Activated T-cell treated with anti-CD3 and anti-CD28 coated beads, Interleukin-2, amount 50 U/mL, for 4 hours (primary cell): Measurements from ENCODE around the gene TRAF4. TPM values are rescaled to one million over a fixed set of nuclear protein-coding genes. Genes with fewer than 3 reads are reported as not detected.

ENCODE experiments used
- ATAC-seq, 2 donors: fragments of 200-7000 bp; cut with Tn5 transposase; one replicate each; pipeline ENCODE4 v1.10.0; 2021
- DNase-seq: peaks from one replicate; pipeline ENCODE4 v3.0.0-alpha.2; 2020
- H3K27me3 Mint-ChIP-seq: one replicate; pipeline ENCODE4 v1.8.0; 2021; ENCODE audit warnings: low read depth, mixed read lengths
- H3K36me3 Mint-ChIP-seq: one replicate; pipeline ENCODE4 v1.8.0; 2022; ENCODE audit warnings: mixed read lengths; ENCODE audit not compliant: insufficient read depth
- H3K4me1 Mint-ChIP-seq: one replicate; pipeline ENCODE4 v1.8.0; 2021; ENCODE audit warnings: low read depth, mixed read lengths
- H3K4me3 Mint-ChIP-seq: one replicate; pipeline ENCODE4 v1.8.0; 2021; ENCODE audit warnings: mild to moderate bottlenecking, moderate library complexity, mixed read lengths
- H3K9me3 Mint-ChIP-seq: one replicate; pipeline ENCODE4 v1.8.0; 2021; ENCODE audit warnings: mixed read lengths
- total RNA-seq, 3 donors: library from RNA; stranded (reverse); gene quantifications; one replicate each; pipeline ENCODE4 v1.2.1, GENCODE V29; 2021

Gene TRAF4, protein sequence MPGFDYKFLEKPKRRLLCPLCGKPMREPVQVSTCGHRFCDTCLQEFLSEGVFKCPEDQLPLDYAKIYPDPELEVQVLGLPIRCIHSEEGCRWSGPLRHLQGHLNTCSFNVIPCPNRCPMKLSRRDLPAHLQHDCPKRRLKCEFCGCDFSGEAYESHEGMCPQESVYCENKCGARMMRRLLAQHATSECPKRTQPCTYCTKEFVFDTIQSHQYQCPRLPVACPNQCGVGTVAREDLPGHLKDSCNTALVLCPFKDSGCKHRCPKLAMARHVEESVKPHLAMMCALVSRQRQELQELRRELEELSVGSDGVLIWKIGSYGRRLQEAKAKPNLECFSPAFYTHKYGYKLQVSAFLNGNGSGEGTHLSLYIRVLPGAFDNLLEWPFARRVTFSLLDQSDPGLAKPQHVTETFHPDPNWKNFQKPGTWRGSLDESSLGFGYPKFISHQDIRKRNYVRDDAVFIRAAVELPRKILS
- 100 to 1,000 TPM; 221 to 247 (median 229) TPM for total RNA-seq

DNA sequence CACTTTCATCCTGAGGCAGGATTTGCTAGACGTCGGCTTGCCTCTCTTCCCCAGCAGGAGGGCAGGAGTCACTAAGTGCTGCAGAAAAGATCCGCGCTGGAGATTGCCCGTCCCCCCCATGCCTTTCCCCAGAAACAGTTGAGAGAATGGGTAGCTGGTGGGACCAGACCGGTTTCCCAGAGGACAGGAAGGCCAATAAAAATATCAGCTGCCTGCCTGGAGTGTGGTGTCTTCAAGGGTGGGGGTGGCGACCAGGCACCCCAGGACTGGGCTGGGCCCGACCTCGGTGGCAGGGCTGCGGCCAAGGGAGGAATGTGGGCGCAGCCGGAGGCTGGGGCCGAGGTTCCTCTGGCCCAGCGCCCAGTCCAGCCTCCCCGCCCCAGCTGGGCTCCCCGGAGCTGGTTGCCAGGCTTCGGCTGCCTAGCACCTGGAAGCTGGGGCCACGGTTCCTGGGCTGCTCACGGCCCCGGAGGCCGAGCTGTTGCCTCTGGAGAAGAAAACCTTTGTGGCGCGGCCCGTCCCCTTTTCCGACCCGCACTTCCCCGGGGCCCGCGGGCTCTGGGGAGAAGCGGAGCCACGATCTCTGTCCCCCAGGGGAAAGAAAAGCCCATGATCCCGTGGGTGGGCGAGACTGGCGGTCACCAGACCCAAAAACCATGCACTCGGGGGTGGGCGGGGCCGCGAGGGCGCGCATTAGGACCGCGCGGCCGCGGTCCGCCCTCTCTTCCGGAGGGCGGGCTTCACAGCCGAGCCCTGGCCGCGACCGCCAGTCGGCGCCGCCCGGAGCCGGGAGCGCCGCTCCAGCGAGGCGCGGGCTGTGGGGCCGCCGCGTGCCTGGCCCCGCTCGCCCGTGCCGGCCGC is at the start of gene TRAF4:
Gene TRAF4 (plus strand): TSS at position 769 of the 861 bp plus-strand sequence. CDS start 102 bp downstream, outside the sequence.
- Mint-ChIP-seq H3K27me3 (no peaks in the 10 kb centered on the region), H3K4me1 (peaks cover 32% of the 10 kb centered on the region), H3K9me3 (no peaks in the 10 kb centered on the region), H3K36me3 (peaks cover 6% of the 10 kb centered on the region), H3K4me3 (peak within 1 kb of the TSS; percentile 91)
- ATAC-seq = peak; percentile 93
- peak; percentile 73 for DNase-seq

DNA sequence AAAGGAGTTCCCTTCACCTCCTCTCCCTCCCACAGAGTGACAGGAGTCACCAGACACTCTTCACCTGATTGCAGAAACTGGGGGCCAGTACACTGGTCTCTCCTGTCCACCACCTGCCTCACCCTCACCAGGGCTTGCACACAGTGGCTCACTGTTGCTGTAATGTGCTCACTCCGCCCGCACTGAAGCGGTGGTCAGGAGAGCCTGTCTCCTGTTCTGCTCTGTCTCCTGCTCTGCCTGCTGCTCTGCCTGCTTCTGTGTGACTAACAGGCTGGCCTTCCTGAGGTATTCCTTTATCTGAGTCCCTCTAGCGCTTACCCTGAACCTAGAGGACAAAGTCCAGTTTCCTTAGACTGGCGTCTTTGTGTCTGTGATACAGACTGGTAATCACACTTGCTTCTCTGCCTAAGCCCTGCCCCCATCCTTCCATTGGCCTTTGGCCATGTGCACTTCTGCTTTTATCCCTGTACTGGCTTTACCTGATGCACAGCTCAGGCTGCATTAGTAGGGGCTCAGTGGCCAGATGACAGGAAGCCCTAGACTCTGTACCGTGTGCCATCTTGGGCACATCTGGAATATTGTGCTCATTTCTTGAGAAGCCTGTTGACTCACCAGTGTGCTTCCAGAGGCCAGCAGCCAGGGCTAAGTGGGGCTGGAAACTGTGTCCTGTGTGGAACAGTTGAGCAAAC is 45.4 kb upstream of the TRAF4 start:
- H3K4me1 Mint-ChIP-seq = peaks cover 1% of the 10 kb centered on the region
- no peak for DNase-seq
- peaks cover 35% of the 10 kb centered on the region for H3K36me3 Mint-ChIP-seq
- no peak for ATAC-seq
- no peaks in the 10 kb centered on the region for H3K27me3 Mint-ChIP-seq
- no peak overlapping the region for H3K4me3 Mint-ChIP-seq
- H3K9me3 Mint-ChIP-seq = no peaks in the 10 kb centered on the region

DNA sequence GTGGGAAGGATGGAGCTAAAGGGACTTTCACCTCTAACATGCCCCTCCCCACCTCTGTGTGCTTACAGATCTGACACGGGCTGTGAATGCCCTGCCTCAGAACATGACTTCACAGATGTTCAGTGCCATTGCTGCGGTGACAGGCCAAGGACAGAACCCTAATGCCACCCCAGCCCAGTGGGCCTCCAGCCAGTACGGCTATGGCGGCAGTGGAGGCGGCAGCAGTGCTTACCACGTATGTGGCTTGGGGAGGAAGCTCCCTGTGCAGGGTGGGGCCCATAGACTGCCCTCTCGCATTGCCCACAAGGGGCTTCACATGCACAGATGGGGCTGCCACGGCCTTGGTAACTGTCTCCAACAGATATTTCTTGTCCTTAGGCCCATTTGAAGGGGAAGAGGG is 43.5 kb upstream of the TRAF4 start:
- DNase-seq = no peak
- Mint-ChIP-seq H3K4me3 (no peak overlapping the region), H3K36me3 (peaks cover 33% of the 10 kb centered on the region), H3K27me3 (no peaks in the 10 kb centered on the region), H3K4me1 (peaks cover 1% of the 10 kb centered on the region), H3K9me3 (no peaks in the 10 kb centered on the region)
- ATAC-seq = no peak

DNA sequence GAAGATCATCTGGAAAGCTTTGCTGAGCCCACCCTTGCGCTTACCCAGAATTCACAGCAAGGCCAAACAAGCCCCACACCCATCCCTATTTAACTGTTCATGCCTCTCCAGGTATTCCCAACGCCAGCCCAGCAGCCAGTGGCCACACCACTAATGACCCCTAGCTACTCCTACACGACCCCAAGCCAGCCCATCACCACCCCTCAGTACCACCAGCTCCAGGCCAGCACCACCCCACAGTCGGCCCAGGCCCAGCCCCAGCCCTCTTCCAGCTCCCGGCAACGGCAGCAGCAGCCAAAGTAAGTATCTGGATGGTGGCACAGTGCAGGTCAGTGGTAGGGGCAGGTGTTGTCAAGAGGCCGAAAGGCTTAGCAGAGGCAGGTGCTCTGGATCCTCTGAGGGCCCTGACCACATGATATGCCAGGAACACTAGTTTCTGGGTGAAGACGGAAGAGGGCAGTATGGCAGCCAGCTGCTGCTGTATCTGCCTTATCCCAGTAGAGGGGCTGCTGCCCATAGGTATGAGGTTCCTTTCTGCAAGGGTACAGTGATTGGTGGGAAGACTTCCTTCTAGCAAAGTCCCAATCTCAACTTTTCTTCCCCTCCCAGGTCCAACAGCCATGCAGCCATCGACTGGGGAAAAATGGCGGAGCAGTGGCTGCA is 42.9 kb upstream of the TRAF4 start:
- ATAC-seq (no peak), DNase-seq (no peak)
- Mint-ChIP-seq H3K4me3 (no peak overlapping the region), H3K27me3 (no peaks in the 10 kb centered on the region), H3K4me1 (peaks cover 1% of the 10 kb centered on the region), H3K9me3 (no peaks in the 10 kb centered on the region), H3K36me3 (peaks cover 31% of the 10 kb centered on the region)

DNA sequence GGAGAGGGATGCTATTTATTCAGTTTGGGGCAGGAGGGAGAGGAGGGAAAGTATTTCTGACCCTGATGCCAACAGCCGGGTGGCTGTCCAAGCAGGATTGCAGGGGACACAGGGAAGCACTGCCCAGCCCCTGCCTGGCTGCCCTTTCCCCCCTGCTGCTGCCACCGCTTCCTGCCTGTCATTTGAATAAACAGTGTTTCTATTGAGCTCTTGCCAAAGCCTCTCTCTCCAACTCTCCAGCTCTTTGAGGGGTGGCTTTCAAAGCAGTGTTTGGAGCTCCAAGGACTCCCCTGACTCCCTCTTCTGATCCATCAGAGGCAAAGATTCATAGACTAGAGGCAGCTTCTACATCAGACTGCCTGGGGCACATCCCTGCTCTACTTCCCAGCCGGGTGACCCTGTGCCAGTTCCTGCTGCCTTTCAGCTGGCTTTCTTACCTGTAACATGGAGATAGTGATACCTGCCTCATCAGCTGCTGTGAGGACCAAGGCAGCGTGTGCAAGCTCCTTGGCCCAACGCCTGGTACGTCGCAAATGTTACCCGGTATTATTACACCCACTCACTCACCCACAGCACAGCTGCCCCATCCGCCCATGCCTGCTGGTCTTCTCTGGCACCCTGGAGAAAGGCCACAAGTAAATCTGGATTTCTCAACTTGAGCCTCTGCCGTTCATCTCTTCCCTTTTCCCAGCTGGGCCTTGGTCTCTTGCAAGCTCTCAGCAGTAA is 41.6 kb upstream of the TRAF4 start:
- Mint-ChIP-seq H3K4me3 (no peak overlapping the region), H3K27me3 (no peaks in the 10 kb centered on the region), H3K9me3 (no peaks in the 10 kb centered on the region), H3K36me3 (peaks cover 30% of the 10 kb centered on the region), H3K4me1 (peaks cover 1% of the 10 kb centered on the region)
- no peak for DNase-seq
- no peak for ATAC-seq

DNA sequence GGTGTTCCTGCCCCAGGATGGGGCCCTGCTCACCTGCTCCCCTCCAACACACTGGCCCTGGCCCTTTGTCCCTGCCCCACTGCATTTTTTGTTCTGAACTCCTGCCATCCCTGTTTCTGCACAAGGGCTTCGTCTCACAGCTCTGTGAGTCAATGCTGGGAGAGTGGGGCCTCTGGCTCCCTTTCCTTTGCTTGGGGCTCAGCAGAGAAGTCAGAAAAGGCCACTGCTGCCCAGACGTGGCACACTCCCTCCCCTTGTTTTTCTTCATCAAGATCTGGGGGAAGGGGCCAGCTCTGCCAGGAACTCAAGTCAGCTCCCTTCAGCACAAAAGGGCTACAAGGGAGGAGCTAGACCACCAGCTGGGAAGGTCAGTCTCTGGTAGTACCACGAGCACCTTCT is 41.1 kb upstream of the TRAF4 start:
- Mint-ChIP-seq H3K27me3 (no peaks in the 10 kb centered on the region), H3K4me3 (no peak overlapping the region), H3K4me1 (peaks cover 1% of the 10 kb centered on the region), H3K9me3 (no peaks in the 10 kb centered on the region), H3K36me3 (peaks cover 26% of the 10 kb centered on the region)
- no peak for DNase-seq
- no peak for ATAC-seq

DNA sequence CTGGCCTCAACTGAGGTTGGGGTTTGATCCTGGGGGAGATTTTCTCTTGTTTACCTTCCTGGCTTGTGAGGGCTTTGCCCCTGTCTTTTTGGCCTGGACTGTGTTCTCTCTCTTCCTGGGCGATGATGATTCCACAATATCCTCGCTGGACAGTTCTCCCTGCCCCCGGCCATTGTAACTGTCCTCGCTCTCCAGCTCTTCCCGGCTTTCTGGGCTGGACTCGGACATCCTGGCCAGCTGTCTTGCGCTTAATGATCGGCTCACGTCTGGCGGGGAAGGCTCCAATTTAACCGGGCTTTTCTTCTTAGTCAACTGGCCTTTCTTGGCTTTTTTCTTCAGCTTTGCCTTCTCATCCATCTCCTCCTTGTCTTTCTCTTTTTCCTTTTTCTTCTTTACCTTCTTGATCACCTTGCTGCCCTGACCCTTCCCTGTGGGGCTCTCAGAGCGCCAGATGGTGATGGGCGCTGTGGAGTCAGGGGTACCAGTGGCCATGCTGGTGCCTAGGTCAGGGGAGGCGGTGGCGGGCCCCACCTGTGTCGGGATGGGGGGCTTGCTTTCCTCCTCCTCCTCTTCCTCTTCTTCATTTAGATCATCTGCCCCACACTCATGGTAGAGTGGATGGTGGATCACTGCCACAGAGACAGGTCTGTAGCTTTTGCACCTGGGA is 40.1 kb upstream of the TRAF4 start:
- ATAC-seq = no peak
- Mint-ChIP-seq H3K27me3 (no peaks in the 10 kb centered on the region), H3K4me3 (no peak overlapping the region), H3K36me3 (peaks cover 22% of the 10 kb centered on the region), H3K9me3 (no peaks in the 10 kb centered on the region), H3K4me1 (no peaks in the 10 kb centered on the region)
- DNase-seq = no peak

DNA sequence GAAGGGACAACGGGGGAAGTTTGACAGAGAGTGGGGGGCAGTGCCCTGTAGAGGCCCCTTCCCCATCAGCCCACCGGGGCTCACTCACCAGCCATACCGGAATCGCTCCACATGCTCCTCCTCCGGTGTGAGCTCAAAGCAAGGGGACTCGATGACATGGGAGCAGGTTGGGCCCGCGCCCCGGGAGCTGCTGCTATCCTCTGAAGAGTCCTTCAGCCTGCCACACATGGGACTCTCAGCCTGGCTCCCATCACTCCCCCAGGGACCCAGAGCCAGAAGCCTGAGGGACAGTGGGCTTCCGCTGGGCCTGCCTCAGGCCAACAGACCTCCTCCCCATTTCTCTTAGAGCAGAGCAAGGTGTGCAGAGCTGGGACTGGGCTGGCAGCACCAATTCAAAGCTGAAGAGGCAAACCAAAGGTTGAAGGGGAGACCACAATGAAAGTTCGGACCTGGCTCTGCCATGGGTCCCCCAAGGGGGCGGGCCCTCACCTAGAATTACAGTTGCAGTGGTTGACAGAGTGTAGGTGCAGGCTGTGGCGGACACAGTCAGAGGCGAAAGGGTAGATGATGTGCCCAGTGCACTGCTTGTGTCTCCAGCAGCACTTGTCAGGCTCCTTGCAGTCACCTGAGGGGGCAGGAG is 39.5 kb upstream of the TRAF4 start:
- ATAC-seq (no peak), DNase-seq (no peak)
- Mint-ChIP-seq H3K36me3 (peaks cover 22% of the 10 kb centered on the region), H3K27me3 (no peaks in the 10 kb centered on the region), H3K9me3 (no peaks in the 10 kb centered on the region), H3K4me3 (no peak overlapping the region), H3K4me1 (no peaks in the 10 kb centered on the region)

DNA sequence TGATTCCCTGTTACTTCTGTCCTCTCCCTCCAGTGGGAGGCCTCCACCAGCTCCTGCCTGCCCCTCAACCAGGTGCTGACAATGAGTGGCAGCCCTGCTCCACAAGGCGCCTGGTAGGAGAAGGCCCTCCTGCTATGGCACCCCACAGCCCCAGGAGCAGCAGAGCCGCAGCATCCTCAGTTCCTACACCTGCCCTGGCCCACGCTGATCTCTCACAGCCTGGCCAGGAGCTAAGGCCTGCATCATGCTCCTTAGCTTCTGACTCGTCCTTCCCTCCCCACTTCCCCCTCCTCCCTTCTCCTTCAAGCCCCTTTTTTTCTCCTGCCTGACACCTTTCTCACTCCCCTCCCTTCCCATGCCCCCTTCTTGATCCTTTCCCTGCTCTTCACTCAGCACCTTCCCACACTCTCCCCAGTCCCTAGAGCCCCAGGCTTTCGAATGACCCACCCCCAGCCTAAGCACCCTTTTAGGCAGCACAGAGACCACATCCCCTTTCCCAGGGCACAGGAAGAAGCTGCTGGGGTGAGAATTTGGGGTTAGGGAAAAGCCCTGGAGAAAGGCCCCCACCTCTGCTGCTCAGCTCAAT is 38.6 kb upstream of the TRAF4 start:
- DNase-seq (no peak), ATAC-seq (no peak)
- no peaks in the 10 kb centered on the region for H3K9me3 Mint-ChIP-seq
- no peaks in the 10 kb centered on the region for H3K4me1 Mint-ChIP-seq
- peaks cover 19% of the 10 kb centered on the region for H3K36me3 Mint-ChIP-seq
- no peak overlapping the region for H3K4me3 Mint-ChIP-seq
- H3K27me3 Mint-ChIP-seq = no peaks in the 10 kb centered on the region

DNA sequence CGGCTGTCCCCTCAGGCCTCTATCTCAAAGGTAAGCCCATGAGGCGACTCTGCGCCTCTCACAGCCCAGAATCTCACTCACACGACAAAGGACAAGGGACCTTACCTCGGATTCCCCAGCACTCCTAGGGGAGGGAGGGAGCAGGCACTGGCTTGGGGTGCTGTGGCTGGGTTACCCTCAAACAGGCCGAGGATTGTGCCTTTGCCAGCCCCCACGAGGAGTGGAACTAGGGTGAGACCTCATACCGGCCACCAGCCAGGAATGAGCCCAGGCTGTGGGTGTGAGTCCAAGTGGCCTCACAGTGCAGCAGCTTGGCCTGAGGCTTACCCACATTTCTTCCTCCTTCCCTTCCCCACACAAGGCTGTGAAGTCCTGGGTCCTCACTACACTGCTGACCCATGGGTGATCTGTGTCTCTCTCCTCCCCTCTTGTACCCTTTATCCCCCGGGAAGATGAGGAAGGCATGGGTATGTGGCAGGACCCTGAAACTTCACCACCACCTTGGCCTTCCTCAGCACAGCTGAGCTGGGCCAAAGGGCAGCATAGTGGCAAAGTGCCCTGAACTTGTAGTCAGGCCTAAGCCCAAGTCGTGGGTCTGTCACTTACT is 38.0 kb upstream of the TRAF4 start:
- no peak overlapping the region for H3K4me3 Mint-ChIP-seq
- ATAC-seq (no peak), DNase-seq (no peak)
- no peaks in the 10 kb centered on the region for H3K9me3 Mint-ChIP-seq
- peaks cover 3% of the 10 kb centered on the region for H3K4me1 Mint-ChIP-seq
- H3K27me3 Mint-ChIP-seq = no peaks in the 10 kb centered on the region
- peaks cover 16% of the 10 kb centered on the region for H3K36me3 Mint-ChIP-seq

DNA sequence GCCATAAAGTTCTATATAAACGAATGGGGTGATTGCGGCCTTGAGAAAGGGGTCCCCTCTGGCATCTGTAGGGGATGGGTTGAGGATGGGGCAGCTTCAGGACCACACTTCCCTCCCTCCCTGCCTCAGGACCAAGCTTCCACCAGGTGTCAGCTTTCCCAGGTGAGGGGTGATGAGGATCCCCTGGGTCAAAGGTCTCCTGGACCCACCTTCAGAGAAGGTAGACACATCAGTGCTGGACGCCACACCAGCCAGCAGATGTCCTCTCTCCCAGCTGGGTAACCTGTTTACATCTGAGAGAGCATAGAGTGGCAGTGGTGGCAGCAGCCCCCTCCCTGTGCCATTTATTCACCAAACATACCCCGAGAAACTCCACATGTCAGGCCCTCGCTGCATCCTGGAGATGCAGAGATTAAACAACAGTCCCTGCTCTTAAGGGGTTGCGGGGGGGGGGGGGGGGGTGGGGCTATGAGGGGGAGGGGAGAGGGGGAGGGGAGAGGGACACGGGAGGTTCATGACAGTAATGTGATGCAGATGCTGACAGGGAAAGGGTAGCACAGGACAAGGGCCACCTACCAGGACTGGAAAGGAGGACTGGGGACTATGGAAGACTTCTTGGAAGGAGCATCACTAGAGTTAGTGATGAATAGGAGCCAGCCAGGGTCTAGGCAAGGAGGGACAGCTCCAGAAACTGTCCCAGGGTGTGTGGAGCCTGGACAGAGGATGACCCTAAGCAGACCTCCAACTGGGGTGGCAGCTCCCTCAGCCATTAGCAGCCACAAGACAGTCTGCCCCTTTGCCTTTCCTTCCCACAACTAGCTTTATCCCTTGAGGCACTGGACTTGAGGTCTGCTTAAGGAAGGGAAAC is 37.1 kb upstream of the TRAF4 start:
- Mint-ChIP-seq H3K27me3 (no peaks in the 10 kb centered on the region), H3K9me3 (no peaks in the 10 kb centered on the region), H3K36me3 (peaks cover 12% of the 10 kb centered on the region), H3K4me3 (no peak overlapping the region), H3K4me1 (peaks cover 8% of the 10 kb centered on the region)
- ATAC-seq = no peak
- no peak for DNase-seq
